ENCODE results near the gene RIMBP3B. TPM values are rescaled to one million over a fixed set of nuclear protein-coding genes. Genes with fewer than 3 reads are reported as not detected.

The RIMBP3B gene
- under 0.01 TPM in 2 replicates for total RNA-seq

GRCh38 chr22:21383701-21384467 is at the start of gene RIMBP3B:
Gene RIMBP3B (plus strand): TSS chr22:21383751. CDS start chr22:21383859, 108 bp downstream.

GRCh38 chr22:21417227-21417746 is 33.7 kb downstream of the RIMBP3B start, which contains the start of gene HIC2:
Gene HIC2 (plus strand): TSS chr22:21417371. CDS start chr22:21442832, 25,461 bp downstream.

Other genes with a start within 250 kb of the RIMBP3B start
- 2.8 and 3.3 TPM in 2 replicates for gene HIC2, start 33.6 kb downstream of the RIMBP3B start, total RNA-seq
- 0.58 and 1.1 TPM in 2 replicates for gene TMEM191C, start 83.6 kb downstream of the RIMBP3B start, total RNA-seq
- 0.38 and 0.56 TPM in 2 replicates for gene RIMBP3C, start 167.7 kb downstream of the RIMBP3B start, total RNA-seq
- 24.8 and 37.8 TPM in 2 replicates for gene UBE2L3, start 184.0 kb downstream of the RIMBP3B start, total RNA-seq
- 11.3 and 22.0 TPM in 2 replicates for gene YDJC, start 246.3 kb downstream of the RIMBP3B start, total RNA-seq
- gene CCDC116, start 249.0 kb downstream of the RIMBP3B start, total RNA-seq: 0.19 and 0.28 TPM in 2 replicates